GM19240 (cell line): Measurements from ENCODE around the gene IFFO2.
"Not testable (repeated sequence)": the region's sequence is repeated elsewhere in the genome, so short reads cannot be mapped to it uniquely, and the experiment has no call there.

Experiments used
- DNase-seq: peaks from one replicate; pipeline ENCODE4 v3.0.0; 2011; ENCODE audit warnings: low spot score; ENCODE audit not compliant: insufficient read length

The IFFO2 gene

GRCh38 chr1:18898567-18898966 is 57.9 kb downstream of the IFFO2 start:
- no peak for DNase-seq

- no peak for DNase-seq
These were observed 61.2 kb downstream of the IFFO2 start for GRCh38 chr1:18895317-18895716.

GRCh38 chr1:18893120-18893519 is 63.4 kb downstream of the IFFO2 start:
- no peak for DNase-seq

- DNase-seq: not testable (repeated sequence)
These were observed 64.6 kb downstream of the IFFO2 start for GRCh38 chr1:18891858-18892257.

DNA sequence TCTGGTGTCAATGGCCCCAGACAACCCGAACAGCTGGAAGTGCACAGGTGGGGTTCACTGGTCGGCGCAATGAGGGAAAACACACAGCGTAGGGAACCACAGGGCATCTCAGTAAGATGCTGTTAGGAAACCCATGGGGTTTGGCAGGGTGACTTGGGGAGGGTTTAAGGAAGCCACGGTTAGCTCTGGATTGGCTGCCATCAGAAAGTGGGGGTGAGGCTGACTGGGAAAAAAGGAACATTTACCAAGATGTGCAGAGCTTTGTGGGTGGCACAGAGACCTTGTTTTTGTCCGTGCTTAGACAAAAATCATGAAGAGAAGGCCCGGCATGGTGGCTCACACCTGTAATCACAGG is 65.1 kb downstream of the IFFO2 start:
- no peak for DNase-seq

- no peak for DNase-seq
These were observed 65.6 kb downstream of the IFFO2 start for GRCh38 chr1:18890706-18891425.

- DNase-seq: no peak
These were observed 70.5 kb downstream of the IFFO2 start for GRCh38 chr1:18886003-18886335.

DNA sequence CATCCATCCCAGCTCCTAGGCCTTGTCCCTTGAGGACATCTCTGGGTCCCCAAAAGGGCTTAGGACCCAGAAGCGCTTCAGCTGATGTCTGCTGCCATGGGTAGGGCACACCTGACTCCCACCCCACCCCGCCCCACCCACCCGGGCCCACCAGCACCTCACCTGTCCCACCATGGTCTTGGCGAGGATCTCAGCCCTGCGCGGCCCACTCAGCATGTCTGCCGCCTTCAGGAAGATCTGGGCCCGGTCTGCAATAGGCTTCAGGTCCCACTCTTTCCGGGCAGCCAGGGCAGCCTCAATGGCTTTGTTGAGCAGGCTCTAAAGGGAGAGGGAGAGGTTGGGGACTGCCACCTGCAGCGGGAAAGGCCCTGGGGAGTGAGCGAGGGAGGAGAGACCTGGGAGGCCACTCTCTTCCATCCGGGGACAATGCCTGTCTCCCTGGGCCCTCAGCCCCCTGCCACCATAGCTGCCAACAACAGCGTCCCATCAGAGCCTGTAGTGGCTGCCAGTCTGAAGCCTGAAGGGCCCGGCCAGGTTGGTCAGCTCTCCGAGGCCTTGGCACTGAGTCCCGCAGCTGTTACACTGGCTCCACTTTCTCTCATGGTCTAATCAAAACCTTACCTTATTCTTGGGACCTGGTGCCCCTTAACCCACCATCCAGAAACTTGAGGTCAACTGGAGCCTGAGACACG is 71.0 kb downstream of the IFFO2 start:
- no peak for DNase-seq

GRCh38 chr1:18884727-18885126 is 71.7 kb downstream of the IFFO2 start:
- DNase-seq: no peak

- DNase-seq: no peak
These were observed 72.1 kb downstream of the IFFO2 start for GRCh38 chr1:18884419-18884717.

GRCh38 chr1:18883636-18884418 is 72.6 kb downstream of the IFFO2 start:
- DNase-seq: peak; percentile 52

DNA sequence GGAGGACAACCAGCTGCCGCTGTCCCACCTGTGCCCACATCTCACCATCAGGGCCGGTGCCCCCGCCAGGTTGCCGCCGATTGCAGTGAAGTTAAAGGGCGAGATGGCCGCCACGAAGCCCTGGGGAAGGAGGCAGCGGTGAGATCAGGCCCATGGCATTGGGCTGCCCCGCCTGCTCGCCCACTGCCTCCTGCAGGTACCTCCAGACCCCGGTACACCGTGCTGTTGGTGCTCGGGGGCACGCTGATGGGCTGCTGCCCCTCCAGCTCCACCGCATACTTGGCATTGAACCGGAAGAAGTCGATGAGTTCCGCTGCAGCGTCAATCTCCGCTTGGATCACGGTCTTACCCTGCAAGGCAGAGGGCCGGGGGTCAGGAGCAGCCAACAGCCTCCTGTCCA is 73.4 kb downstream of the IFFO2 start:
- no peak for DNase-seq

- DNase-seq: no peak
These were observed 74.0 kb downstream of the IFFO2 start for GRCh38 chr1:18882486-18882885.

- DNase-seq: no peak
These were observed 74.6 kb downstream of the IFFO2 start for GRCh38 chr1:18881642-18882431.

DNA sequence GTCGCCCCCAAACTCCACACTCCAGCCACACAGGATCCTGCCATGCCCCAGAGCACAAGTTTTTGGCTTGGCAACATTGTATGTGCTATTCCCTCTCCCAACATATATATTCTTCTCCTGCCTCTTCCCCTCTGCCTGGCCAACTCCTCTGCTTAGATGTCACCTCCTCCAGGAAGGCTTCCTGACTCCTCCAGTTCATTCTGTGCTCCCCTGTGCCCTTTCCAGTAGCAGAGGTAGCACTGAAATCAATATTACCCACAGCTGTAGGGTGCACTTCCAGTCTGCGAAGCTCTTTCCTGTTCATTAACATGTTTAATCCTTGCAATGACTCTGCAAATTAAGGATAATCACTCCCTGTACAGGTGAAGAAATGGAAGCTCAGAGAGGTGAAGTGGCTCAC is 75.3 kb downstream of the IFFO2 start:
- no peak for DNase-seq

- DNase-seq: no peak
These were observed 75.9 kb downstream of the IFFO2 start for GRCh38 chr1:18880585-18880984.

- DNase-seq: no peak
These were observed 76.6 kb downstream of the IFFO2 start for GRCh38 chr1:18879791-18880309.

DNA sequence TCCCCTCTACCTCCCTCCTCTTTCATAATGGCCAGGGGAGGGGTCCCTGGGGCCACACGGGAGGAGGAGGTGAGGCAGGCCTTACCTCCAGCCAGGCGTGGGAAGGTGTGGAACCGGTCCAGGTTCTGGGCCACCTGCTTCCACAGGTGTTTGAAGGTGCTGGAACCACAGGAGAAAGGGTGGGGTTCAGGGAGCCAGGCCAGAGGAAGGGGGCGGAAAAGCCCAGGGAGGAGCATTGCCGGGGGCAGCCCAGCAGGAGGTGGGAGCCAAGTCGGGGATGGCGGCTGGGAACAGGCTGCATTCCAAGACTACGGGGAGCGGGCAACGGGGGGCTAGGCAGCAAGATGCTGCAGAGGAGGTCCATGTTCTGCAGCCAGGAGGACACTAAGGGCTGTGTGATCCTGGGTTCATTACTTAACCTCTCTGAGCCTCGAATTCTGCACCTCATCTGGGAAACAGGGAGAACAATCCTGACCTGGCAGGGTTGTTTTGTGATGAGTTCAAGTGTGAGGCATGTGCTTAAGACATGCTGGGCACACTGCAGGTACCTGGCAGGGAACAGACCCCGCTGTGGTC is 77.2 kb downstream of the IFFO2 start:
- DNase-seq: no peak

DNA sequence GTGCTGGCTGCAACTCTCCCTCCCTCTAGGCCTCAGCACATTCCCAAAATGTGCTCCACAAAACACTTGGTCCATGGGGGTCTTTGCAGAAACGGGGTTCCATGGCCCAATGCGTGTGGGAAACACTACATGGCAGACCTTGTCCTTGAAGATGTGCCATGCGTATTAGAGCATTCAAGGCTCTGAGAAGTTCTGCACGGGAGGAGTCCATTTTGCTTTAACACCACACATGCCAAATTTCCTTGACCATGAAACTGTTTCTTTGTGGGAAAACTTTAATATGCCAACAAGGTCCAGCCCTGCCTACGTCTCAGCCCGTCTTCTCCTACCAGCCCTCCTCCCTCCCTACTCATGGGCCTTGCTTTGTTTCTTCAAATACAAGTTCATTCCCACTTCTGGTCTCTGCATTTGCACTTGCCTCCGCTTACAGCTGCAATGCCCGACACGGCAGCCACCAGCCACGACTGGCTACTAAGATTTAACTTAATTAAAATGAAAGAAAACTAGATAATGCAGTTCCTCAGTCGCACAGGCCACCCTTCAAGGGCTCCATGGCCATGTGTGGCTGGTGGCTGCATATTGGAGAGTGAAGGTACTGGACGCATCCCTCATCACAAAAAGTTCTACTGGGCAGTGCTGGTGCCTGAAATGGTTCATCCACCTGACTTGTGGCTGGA is 77.8 kb downstream of the IFFO2 start:
- DNase-seq: no peak

- DNase-seq: no peak
These were observed 79.2 kb downstream of the IFFO2 start for GRCh38 chr1:18877282-18877681.

- no peak for DNase-seq
These were observed 80.3 kb downstream of the IFFO2 start for GRCh38 chr1:18876210-18876609.
